HepG2 (cell line): Measurements from ENCODE around the gene SEPTIN10.

Source experiments
- CEBPG ChIP-seq: IDR thresholded peaks from 2 replicates; pipeline ENCODE4 v1.6.1; 2016
- POLR2G ChIP-seq: fragments of 200-400 bp; formaldehyde crosslinking; IDR thresholded peaks from 2 replicates; pipeline ENCODE4 v1.6.1; 2018; ENCODE audit warnings: mild to moderate bottlenecking, low read depth, low read length, moderate library complexity
- PRDM4 ChIP-seq: sonication (generic); formaldehyde crosslinking; IDR thresholded peaks from 2 replicates; pipeline ENCODE4 v1.9.0; 2021; ENCODE audit warnings: missing genetic modification reagents, borderline replicate concordance
- YY1 ChIP-seq: IDR thresholded peaks from 2 replicates; pipeline ENCODE4 v1.6.1; 2011; ENCODE audit warnings: low read length, low read depth, moderate library complexity, mild to moderate bottlenecking; ENCODE audit not compliant: insufficient read depth, insufficient replicate concordance

DNA sequence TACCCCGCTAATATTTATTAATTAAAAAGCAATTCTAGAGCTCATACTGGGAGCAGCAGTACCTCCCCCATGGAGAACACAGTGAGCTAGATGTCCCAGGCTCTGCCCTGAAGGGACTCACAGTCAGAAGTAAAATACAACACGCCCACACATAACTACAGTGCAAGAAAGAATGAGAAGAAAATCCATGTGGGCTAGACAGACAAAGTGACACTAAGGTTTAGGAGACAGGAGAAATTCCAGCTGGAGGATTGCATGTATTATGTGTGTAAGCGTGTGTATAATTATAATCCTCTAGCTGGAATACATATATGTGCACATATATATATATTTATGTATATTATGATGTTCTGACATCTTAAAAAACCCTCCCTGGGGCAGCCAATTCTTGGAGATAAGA, 16.1 kb upstream of the SEPTIN10 start:
- no peak for TF ChIP-seq CEBPG (CRISPR knock-in tag)
- TF ChIP-seq POLR2G: no peak
- TF ChIP-seq PRDM4 (CRISPR knock-in tag): no peak
- TF ChIP-seq YY1: no peak
